Fibroblast of gingiva (primary cell): Measurements from ENCODE around the gene NEU4.
"Not testable (repeated sequence)": the region's sequence is repeated elsewhere in the genome, so short reads cannot be mapped to it uniquely, and the experiment has no call there.

Experiments
- DNase-seq: peaks from one replicate; pipeline ENCODE4 v3.0.0-alpha.2; 2011; ENCODE audit warnings: low read depth

NEU4 gene

DNA sequence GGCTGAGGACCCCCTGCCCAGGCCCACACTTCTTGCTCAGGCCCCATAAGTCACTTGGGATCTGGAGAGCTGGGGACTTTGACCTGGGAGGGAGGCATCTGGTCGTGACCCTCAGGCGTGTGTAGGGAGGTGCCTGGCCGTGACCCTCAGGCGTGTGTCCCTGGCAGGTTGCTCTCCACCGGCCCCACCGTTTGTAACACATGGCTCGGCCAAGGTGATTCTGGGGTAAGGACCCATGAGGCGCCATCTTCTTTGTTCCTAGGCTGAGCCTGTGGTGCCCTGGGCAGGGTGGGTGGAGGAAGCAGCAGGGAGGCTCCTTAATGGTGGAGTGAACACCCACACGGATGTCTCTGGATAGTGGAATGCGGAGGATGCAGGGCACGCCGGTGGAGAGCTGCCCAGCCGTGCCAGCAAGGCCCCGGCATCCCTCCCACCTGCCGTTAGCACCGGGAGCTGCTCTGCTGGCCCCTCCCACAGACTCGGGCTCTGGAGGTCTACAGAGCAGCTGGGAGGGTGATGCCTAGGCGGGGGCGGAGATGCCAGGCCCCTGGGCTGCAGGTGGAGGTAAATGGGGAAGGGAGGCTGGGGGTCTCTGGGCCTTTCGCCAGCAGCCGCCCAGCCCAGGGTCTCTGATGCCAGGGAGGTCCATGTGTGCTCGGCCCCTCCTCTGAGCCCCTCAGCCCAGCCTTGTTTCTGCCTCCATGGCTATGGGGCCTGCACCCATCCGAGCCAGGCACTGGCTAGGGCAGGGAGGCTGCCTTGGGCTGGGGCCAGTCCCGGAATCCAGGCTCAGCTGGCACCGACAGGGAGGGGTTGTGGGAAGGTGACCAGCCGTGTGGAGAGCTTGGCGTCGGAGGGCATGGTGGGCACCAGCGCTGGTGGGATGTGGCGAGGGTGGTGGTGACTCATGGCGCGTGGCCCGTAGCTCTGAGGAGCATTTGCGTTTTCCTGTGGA, 33.5 kb upstream of the NEU4 start:
- no peak for DNase-seq

DNA sequence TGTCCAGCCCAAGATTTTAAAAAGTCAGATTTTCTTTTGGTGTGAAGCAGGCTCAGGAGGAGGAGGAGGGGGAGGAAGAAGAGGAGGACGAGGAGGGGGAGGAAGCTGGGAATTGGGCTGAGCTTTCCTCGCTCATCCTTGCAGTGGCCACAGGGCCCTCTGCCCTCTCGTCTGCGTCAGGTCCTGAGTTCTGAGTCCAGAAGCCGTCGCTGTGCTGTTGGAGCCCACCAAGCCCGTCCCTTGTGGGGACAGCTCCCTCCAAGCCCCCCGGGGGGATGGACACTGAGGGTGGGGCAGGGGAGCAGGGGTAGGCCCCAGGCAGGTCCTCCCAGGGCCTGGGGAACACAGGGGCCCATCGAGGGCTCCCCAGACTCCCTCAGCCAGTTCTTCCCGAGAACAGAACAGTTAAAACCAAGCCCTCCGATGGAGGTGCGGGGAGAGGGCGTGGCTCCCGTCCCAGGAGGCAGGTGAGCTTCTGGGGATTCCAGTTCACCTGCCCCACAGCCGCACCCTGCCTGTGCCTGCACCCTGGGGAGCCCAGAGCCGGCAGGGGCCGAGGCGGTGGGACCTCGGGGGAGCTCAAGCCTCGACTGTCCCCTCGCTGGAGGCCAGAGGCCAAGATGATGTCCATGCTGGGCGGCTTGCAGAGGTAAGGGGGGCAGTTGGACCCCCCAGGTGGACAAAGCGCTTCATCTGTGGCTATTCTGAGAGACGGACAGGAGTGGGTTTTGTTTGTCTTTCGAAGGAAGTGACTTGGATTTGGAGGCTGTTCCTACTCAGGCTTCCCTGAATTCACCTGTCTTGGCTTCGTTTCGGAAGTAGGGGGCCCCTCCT, 32.4 kb upstream of the NEU4 start, which contains the start of gene GAL3ST2:
Gene GAL3ST2, plus strand, starts transcription at position 487 of the 834 bp plus-strand sequence. Its CDS starts 134 bp downstream, at position 621.
- DNase-seq = no peak

GRCh38 chr2:241777170-241777685, 31.8 kb upstream of the NEU4 start:
- DNase-seq = no peak

DNA sequence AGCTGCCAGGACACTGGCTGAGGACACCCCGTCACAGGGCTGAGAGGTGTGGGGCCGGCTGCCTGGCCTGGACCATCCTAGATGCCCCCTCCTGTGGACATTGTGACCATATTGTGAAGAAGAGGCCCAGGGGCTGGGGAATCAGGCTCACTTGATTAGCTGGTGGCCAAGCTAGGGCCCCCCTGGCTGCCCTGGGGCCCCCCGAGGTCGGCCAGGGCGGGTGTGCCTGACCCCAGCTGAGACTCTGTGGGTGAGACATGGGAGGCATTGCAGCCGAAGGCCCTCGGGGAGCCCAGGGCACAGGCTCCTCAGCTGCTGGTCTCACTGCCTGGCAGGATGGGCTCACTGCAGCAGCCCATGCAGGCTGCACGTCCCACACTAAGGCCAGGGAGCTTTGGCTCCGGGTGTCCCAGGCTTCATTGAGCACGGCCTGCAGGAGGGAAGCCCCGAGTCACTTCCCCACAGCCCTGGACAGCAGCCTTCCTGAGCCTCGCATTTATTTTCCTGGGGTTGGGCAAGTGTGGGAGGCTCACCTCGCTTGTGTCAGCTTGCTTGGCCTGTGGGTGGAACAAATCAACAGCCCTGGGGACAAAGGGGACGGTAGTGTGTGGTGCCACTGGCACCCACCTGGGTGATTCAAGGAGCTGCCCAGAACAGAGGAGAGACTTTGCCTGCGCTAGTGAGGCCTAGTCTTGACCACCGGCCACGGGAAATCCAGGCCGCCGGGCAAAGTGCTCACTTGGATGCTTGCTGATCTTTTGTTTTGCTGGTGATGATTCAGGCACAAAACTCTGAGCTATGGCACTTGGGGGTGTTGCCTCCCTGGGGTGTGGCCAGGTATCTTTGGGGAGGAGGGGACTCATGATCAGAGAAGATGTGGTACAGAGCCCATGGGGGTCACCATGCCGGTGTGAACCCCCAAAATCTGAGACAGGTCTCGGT, 31.0 kb upstream of the NEU4 start:
- DNase-seq = no peak

DNA sequence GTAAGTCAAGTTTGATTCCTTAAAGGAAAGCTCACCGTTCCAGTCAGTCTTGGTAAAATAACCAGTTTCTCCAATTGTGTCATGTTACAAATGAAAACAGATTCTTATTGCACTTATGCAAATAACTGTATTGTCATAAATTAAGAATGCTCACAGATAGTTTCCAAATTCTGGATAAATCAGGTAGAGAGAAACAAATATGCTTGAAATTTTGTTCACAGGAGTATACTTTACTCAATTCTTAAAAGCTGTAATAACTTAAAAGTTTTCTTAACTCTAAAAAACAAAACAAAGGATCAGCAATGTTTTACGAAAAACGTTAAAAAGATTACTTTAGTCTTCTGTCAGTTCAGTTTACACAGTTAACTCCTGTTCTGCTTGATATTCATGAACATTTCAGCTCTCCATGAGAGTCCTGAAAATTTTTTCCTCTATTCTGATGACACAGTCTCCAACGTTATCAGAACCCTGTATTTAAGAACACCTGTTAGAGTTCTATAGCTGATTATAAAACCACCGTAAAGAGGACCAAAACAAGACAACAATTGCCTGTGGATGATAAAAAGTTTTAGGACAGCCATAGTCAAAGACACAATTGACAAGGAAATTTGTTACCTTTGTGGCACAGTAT, 27.9 kb upstream of the NEU4 start:
- no peak for DNase-seq

DNA sequence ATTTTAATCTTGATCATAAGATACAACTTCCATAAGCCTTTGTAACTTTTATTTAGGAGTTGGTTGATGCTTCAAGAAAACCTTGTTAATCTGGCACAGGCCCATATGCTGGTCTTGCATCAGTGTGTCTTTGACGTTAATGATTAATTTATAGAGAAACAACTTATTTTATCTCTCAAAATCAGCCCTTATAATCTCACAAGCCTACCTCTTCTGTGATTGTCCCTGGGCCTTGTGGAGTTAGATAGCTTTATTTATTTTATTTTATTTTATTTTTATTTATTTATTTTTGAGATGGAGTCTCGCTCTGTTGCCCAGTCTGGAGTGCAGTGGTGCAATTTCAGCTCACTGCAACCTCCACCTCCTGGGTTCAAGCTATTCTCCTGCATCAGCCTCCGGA, 26.9 kb upstream of the NEU4 start:
- not testable (repeated sequence) for DNase-seq

GRCh38 chr2:241788135-241788534, 20.9 kb upstream of the NEU4 start:
- DNase-seq = no peak

GRCh38 chr2:241788572-241788971, 20.4 kb upstream of the NEU4 start:
- no peak for DNase-seq

- not testable (repeated sequence) for DNase-seq
Observed at GRCh38 chr2:241791385-241791784, 17.6 kb upstream of the NEU4 start.

GRCh38 chr2:241793385-241793784, 15.6 kb upstream of the NEU4 start:
- no peak for DNase-seq

- DNase-seq = no peak
Observed at GRCh38 chr2:241794250-241794823, 14.7 kb upstream of the NEU4 start.

DNA sequence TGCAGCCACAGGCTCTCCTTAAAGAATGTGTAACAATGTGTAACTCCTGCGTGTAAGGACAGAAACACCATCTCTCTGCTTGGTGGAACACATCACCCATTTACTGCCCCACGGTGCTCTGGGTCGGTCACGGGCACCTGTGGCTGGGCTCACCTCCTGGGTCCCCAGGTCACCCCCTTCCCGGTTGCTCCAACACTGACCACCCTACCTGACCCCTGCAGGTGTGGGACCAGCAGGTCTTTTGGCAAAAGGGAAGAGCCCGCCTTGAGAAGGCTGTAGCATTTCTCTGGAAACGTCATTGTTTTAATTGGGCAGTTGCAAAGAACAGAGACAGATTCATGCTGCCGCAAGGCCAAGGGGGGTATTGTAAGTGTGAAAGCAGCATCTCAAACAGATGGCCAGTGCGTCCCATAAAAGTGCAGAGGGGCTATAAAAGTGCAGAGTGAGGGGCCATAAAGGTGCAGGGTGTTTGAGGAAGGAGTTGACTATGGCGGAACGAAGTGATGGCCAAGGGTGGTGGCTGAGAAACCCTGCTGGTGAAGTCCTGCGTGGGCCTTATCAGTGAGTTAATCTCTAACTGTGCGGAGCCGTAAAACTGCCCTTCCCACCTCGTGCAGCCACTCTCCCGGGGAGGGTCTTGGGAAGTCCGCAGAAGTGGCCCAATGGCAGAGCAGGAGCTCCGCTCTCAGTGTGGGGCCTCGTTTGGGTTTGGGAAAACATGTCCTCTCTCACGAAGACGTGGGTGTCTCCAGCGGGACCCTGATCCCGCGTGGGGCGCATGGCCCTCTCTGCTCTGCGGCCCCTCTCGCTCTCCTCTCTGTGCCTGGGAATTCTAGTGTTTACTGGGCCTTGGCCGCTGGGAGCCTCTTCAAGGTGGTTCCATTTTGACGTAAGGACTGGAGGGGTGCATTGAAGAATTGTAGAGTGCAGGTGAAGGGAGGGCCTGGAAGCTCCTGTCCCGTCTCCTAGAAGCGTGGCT, 13.7 kb upstream of the NEU4 start:
- no peak for DNase-seq

- no peak for DNase-seq
Observed at GRCh38 chr2:241796209-241796608, 12.8 kb upstream of the NEU4 start.

GRCh38 chr2:241796610-241797138, 12.3 kb upstream of the NEU4 start:
- no peak for DNase-seq

DNA sequence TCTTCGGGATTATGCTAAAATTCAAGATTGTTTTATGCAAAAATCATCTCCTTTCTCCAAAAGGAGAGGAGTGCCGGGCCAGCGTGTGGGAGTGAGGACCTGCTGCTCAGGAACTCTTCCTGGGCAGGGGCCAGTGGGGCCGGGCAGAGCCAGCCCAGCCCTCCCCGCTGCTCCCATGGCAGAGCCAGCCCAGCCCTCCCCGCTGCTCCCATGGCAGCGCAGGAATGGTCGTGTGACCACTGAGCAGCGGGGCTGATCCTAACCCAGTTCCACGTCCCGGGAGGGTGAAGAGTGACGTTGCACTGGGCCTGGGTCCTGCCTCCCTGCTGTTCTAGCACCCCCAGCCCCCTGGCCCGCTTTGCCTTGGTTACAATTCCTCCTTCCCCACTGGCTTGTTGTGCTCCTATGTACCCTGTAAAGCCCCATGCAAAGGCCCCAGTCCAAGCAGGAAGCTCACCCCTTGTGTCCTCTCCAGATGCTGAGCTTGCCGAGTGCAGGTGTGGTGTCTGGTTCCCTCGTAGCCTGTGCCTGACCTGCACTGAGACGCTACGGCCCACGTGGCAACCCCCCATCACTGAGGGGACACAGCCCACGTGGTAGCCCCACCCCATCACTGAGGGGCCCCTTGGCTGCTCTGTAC, 11.4 kb upstream of the NEU4 start:
- DNase-seq = no peak

DNA sequence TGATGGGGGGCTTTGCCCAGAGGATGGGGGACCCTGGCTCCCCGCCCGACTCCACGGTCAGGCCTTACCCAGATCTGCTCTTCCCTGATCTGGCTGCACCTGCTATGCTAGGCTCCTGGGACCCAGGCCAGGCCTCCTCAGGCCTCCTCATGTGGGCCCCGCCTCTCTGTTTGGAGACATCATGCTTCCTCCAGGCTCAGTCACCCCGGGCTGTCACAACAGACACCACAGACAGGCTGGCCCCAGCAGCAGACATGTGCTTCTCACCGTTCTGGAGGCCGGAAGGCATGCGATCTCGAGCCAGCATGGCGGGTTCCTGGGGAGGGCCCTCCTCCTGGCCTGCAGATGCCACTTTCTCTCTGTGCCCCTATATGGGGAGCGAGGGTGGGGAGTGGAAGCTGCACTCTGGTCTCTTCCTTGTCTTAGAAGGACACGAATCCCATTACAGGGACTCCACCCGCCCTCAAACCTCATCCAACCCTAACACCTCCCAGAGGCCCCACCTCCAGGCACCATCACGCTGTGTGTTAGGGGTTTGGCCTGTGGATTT, 10.8 kb upstream of the NEU4 start:
- no peak for DNase-seq

GRCh38 chr2:241798631-241799521, 10.1 kb upstream of the NEU4 start:
- DNase-seq = no peak
